Measurements from ENCODE around the gene C10orf62. TPM values are rescaled to one million over a fixed set of nuclear protein-coding genes. Genes with fewer than 3 reads are reported as not detected.

Gene C10orf62
- total and polyA plus RNA-seq, 2 of the 13 experiments (the other 11 are each of a cell fraction or from before 2014, with no cell fraction given): 0.61 to 1.6 TPM

GRCh38 chr10:97584060-97584797 is 5.3 kb upstream of the C10orf62 start, which contains the start of gene HOGA1 (continued):
- TF ChIP-seq FOXK1 (CRISPR knock-in tag; IDR thresholded peaks at IDR 0.05; ENCODE audit: borderline replicate concordance, low read depth) (peak; percentile 43; the same call in 1 of the 2 replicates), BRD4 (CRISPR knock-in tag; IDR thresholded peaks at IDR 0.05) (no peak), ZFX (CRISPR knock-in tag; IDR thresholded peaks at IDR 0.05; ENCODE audit: low read depth) (peak; percentile 89), ZNF501 (CRISPR knock-in tag; IDR thresholded peaks at IDR 0.05) (peak; percentile 23; the same call in 1 of the 2 replicates), ELF3 (CRISPR knock-in tag; IDR thresholded peaks at IDR 0.05) (peak; percentile 37; the same call in 1 of the 2 replicates), SIN3A (IDR thresholded peaks at IDR 0.05; ENCODE audit: borderline replicate concordance, low read depth, low read length) (0 out of 2 replicates have a peak, but pooled peaks have one; percentile 31), NCOA2 (CRISPR knock-in tag; IDR thresholded peaks at IDR 0.05) (peak; percentile 22; the same call in 1 of the 2 replicates), NR1H2 (CRISPR knock-in tag; IDR thresholded peaks at IDR 0.05; ENCODE audit: borderline replicate concordance, low read depth) (no peak), MAZ (IDR thresholded peaks at IDR 0.05; ENCODE audit: borderline replicate concordance, low read depth, low read length) (no peak), MAZ (CRISPR knock-in tag; IDR thresholded peaks at IDR 0.05; ENCODE audit: low read depth) (0 out of 2 replicates have a peak, but pooled peaks have one; percentile 33), SOX6 (IDR thresholded peaks at IDR 0.05) (no peak), SOX6 (CRISPR knock-in tag; IDR thresholded peaks at IDR 0.05) (peak; percentile 48), ZMYM4 (CRISPR knock-in tag; IDR thresholded peaks at IDR 0.05) (peak; percentile 85), NFKB2 (CRISPR knock-in tag; IDR thresholded peaks at IDR 0.05; ENCODE audit: borderline replicate concordance) (0 out of 2 replicates have a peak, but pooled peaks have one; percentile 31), NFYB (CRISPR knock-in tag; IDR thresholded peaks at IDR 0.05) (peak; percentile 73), ZFP41 (CRISPR knock-in tag; IDR thresholded peaks at IDR 0.05; ENCODE audit: borderline replicate concordance) (no peak), POLR2G (IDR thresholded peaks at IDR 0.05; ENCODE audit: low read depth, low read length) (peak; percentile 58; the same call in 1 of the 2 replicates), KLF9 (CRISPR knock-in tag; IDR thresholded peaks at IDR 0.05; ENCODE audit: low read depth) (0 out of 2 replicates have a peak, but pooled peaks have one; percentile 46), GATAD2A (CRISPR knock-in tag; IDR thresholded peaks at IDR 0.05) (peak; percentile 57), RAD51 (IDR thresholded peaks at IDR 0.05; ENCODE audit: borderline replicate concordance) (peak; percentile 84)
- TF ChIP-seq, protein P1, sequence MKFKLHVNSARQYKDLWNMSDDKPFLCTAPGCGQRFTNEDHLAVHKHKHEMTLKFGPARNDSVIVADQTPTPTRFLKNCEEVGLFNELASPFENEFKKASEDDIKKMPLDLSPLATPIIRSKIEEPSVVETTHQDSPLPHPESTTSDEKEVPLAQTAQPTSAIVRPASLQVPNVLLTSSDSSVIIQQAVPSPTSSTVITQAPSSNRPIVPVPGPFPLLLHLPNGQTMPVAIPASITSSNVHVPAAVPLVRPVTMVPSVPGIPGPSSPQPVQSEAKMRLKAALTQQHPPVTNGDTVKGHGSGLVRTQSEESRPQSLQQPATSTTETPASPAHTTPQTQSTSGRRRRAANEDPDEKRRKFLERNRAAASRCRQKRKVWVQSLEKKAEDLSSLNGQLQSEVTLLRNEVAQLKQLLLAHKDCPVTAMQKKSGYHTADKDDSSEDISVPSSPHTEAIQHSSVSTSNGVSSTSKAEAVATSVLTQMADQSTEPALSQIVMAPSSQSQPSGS (CRISPR knock-in tag; IDR thresholded peaks at IDR 0.05): peak; percentile 56; the same call in 1 of the 2 replicates
- TF ChIP-seq, protein P2, sequence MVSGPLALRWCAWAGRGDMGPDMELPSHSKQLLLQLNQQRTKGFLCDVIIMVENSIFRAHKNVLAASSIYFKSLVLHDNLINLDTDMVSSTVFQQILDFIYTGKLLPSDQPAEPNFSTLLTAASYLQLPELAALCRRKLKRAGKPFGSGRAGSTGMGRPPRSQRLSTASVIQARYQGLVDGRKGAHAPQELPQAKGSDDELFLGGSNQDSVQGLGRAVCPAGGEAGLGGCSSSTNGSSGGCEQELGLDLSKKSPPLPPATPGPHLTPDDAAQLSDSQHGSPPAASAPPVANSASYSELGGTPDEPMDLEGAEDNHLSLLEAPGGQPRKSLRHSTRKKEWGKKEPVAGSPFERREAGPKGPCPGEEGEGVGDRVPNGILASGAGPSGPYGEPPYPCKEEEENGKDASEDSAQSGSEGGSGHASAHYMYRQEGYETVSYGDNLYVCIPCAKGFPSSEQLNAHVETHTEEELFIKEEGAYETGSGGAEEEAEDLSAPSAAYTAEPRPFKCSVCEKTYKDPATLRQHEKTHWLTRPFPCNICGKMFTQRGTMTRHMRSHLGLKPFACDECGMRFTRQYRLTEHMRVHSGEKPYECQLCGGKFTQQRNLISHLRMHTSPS (CRISPR knock-in tag; IDR thresholded peaks at IDR 0.05; ENCODE audit: low read depth): peak; percentile 78
- TF ChIP-seq, protein P3, sequence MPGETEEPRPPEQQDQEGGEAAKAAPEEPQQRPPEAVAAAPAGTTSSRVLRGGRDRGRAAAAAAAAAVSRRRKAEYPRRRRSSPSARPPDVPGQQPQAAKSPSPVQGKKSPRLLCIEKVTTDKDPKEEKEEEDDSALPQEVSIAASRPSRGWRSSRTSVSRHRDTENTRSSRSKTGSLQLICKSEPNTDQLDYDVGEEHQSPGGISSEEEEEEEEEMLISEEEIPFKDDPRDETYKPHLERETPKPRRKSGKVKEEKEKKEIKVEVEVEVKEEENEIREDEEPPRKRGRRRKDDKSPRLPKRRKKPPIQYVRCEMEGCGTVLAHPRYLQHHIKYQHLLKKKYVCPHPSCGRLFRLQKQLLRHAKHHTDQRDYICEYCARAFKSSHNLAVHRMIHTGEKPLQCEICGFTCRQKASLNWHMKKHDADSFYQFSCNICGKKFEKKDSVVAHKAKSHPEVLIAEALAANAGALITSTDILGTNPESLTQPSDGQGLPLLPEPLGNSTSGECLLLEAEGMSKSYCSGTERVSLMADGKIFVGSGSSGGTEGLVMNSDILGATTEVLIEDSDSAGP (CRISPR knock-in tag; IDR thresholded peaks at IDR 0.05; ENCODE audit: borderline replicate concordance): 0 out of 2 replicates have a peak, but pooled peaks have one; percentile 7
